Smooth muscle cell (in vitro differentiated cells): ENCODE results near the gene KRTAP5-6. TPM values are rescaled to one million over a fixed set of nuclear protein-coding genes. Genes with fewer than 3 reads are reported as not detected.

Experiments
- DNase-seq: peaks from one replicate; lab custom pipeline; 2025; ENCODE audit not compliant: unreplicated experiment; lab: John Stamatoyannopoulos, UW
- H2AFZ ChIP-seq: fragments of 200-600 bp; sonication (generic); 2 replicates; pipeline ENCODE4 v1.6.0; 2016; ENCODE audit warnings: antibody characterized with exemption, low read depth, mild to moderate bottlenecking
- H3F3A ChIP-seq: fragments of 200-600 bp; sonication (generic); 2 replicates; pipeline ENCODE4 v1.6.0; 2017; ENCODE audit warnings: antibody characterized with exemption, low read depth
- H3K27ac ChIP-seq: fragments of 200-600 bp; sonication (generic); 2 replicates; pipeline ENCODE4 v1.5.1; 2016; ENCODE audit warnings: low read depth, mild to moderate bottlenecking
- H3K27me3 ChIP-seq: fragments of 200-600 bp; sonication (generic); 2 replicates; pipeline ENCODE4 v1.6.1; 2016; ENCODE audit warnings: low read depth, mild to moderate bottlenecking
- H3K36me3 ChIP-seq: fragments of 200-600 bp; sonication (generic); 2 replicates; pipeline ENCODE4 v1.5.1; 2016; ENCODE audit warnings: low read depth
- H3K4me1 ChIP-seq: fragments of 200-600 bp; sonication (generic); 2 replicates; pipeline ENCODE4 v1.5.1; 2016; ENCODE audit warnings: low read depth
- H3K4me2 ChIP-seq: fragments of 200-600 bp; sonication (generic); 2 replicates; pipeline ENCODE4 v1.6.0; 2016; ENCODE audit warnings: mild to moderate bottlenecking
- H3K4me3 ChIP-seq: fragments of 200-600 bp; sonication (generic); 2 replicates; pipeline ENCODE4 v1.5.1; 2016; ENCODE audit warnings: mild to moderate bottlenecking
- H3K79me2 ChIP-seq: fragments of 200-600 bp; sonication (generic); 2 replicates; pipeline ENCODE4 v1.6.0; 2016; ENCODE audit warnings: low read depth, mild to moderate bottlenecking
- H3K9ac ChIP-seq: fragments of 200-600 bp; sonication (generic); 2 replicates; pipeline ENCODE4 v1.6.0; 2016; ENCODE audit warnings: low read depth
- H3K9me3 ChIP-seq: fragments of 200-600 bp; sonication (generic); replicated peaks from 2 replicates; pipeline ENCODE4 v1.5.1; 2016; ENCODE audit warnings: low read depth
- H4K20me1 ChIP-seq: fragments of 200-600 bp; sonication (generic); 2 replicates; pipeline ENCODE4 v1.6.0; 2016; ENCODE audit warnings: low read depth
- CTCF ChIP-seq: fragments of 200-600 bp; sonication (generic); IDR thresholded peaks from 2 replicates; pipeline ENCODE4 v1.5.1; 2017; ENCODE audit warnings: borderline replicate concordance, mild to moderate bottlenecking, antibody characterized with exemption; ENCODE audit not compliant: insufficient read depth, poor library complexity, severe bottlenecking
- WGBS: methylation state at CpG from one replicate; pipeline ENCODE4 v1.1.7; 2016; ENCODE audit warnings: low lambda C conversion rate; 5-methylcytosine and 5-hydroxymethylcytosine counted together
- polyA plus RNA-seq: library from polyadenylated mRNA; unstranded; fragments of >200 nt; fragmentation: Nextera tagmentation; extraction: Ambion mirVana; gene quantifications from 2 replicates; pipeline ENCODE4 v1.2.1, GENCODE V29; 2016
- total RNA-seq: library from RNA; depleted of rRNA; stranded (reverse); fragments of >200 nt; gene quantifications from 2 replicates; pipeline ENCODE4 v1.2.3, GENCODE V29; 2014

The KRTAP5-6 gene
- total and polyA plus RNA-seq, 2 experiments from 2014 or later, result not detected

- DNase-seq, result no peak
- 82% methylated on average over 28 of the region's 28 CpGs for WGBS
- H3K27me3 ChIP-seq, result no peaks in the 10 kb centered on the region
These were observed 37.0 kb downstream of the KRTAP5-6 start for GRCh38 chr11:1733716-1734640.

GRCh38 chr11:1734641-1735081 is 37.7 kb downstream of the KRTAP5-6 start:
- no peaks in the 10 kb centered on the region for H3F3A ChIP-seq
- no peak for DNase-seq
- H3K79me2 ChIP-seq, result no peaks in the 10 kb centered on the region
- H2AFZ ChIP-seq, result no peak overlapping the region
- no peak overlapping the region for H3K27ac ChIP-seq
- H3K4me2 ChIP-seq, result no peak overlapping the region
- WGBS, result 89% methylated on average over 10 of the region's 10 CpGs
- no peaks in the 10 kb centered on the region for H3K27me3 ChIP-seq
- H3K9ac ChIP-seq, result no peak overlapping the region
- TF ChIP-seq CTCF, result no peak
- no peaks in the 10 kb centered on the region for H4K20me1 ChIP-seq
- H3K4me3 ChIP-seq, result no peak overlapping the region
- no peaks in the 10 kb centered on the region for H3K9me3 ChIP-seq
- no peaks in the 10 kb centered on the region for H3K4me1 ChIP-seq
- H3K36me3 ChIP-seq, result no peaks in the 10 kb centered on the region

More at GRCh38 chr11:1733716-1734640, 37.0 kb downstream of the KRTAP5-6 start:
- no peaks in the 10 kb centered on the region for H3K9me3 ChIP-seq
- no peaks in the 10 kb centered on the region for H4K20me1 ChIP-seq
- H3K4me2 ChIP-seq, result no peak overlapping the region
- H3K79me2 ChIP-seq, result no peaks in the 10 kb centered on the region
- H3K27ac ChIP-seq, result no peak overlapping the region
- no peak overlapping the region for H2AFZ ChIP-seq
- no peaks in the 10 kb centered on the region for H3K4me1 ChIP-seq
- no peak for TF ChIP-seq CTCF
- no peak overlapping the region for H3K4me3 ChIP-seq
- H3F3A ChIP-seq, result no peaks in the 10 kb centered on the region
- H3K9ac ChIP-seq, result no peak overlapping the region
- no peaks in the 10 kb centered on the region for H3K36me3 ChIP-seq

DNA sequence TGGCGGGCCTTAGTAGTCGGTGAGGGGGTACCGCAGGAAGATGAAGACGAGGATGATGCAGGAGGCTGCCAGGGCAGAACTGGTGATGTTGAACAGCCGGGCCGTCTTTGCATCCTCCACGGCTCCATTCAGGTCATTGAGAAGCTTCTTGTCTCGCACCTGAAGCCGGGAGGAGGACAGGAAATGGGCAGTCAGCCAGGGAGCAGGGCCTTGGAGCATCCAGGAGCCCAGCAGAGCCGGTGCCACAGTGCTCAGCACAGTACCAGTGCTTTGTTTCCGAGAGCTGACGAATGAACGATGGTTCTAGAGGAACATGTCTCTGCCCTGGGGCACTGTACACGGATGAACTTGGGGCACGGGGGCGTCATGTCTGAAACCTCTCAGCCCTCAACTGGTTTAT is 38.3 kb downstream of the KRTAP5-6 start:
- Histone ChIP-seq H3K79me2 (no peaks in the 10 kb centered on the region), H3K4me1 (no peaks in the 10 kb centered on the region), H3K9ac (no peak overlapping the region), H2AFZ (no peak overlapping the region), H3K9me3 (no peaks in the 10 kb centered on the region), H3F3A (no peaks in the 10 kb centered on the region), H3K4me3 (no peak overlapping the region), H3K4me2 (no peak overlapping the region), H4K20me1 (no peaks in the 10 kb centered on the region), H3K36me3 (no peaks in the 10 kb centered on the region), H3K27me3 (no peaks in the 10 kb centered on the region), H3K27ac (no peak overlapping the region)
- 91% methylated on average over 16 of the region's 16 CpGs for WGBS
- TF ChIP-seq CTCF, result no peak
- no peak for DNase-seq
